Peyer's patch (tissue), 4 donors: Measurements from ENCODE around the gene ATN1. TPM values are rescaled to one million over a fixed set of nuclear protein-coding genes. Genes with fewer than 3 reads are reported as not detected.

Source experiments
- DNase-seq, 3 donors: peaks; one replicate each; pipeline ENCODE4 v3.0.0-alpha.2; 2017 to 2019
- H3K27ac ChIP-seq, 4 donors: fragments of 200-600 bp; sonication (generic); one replicate each; pipeline ENCODE4 v1.5.1; 2016 to 2019
- H3K27me3 ChIP-seq, 2 donors: fragments of 200-600 bp; sonication (generic); one replicate each; pipeline ENCODE4 v1.5.1; 2019
- H3K36me3 ChIP-seq, 3 donors: fragments of 200-600 bp; sonication (generic); one replicate each; pipeline ENCODE4 v1.5.1; 2016 to 2019
- H3K4me1 ChIP-seq, 4 donors: fragments of 200-600 bp; sonication (generic); one replicate each; pipeline ENCODE4 v1.5.1; 2016 to 2019
- H3K4me3 ChIP-seq, 4 donors: fragments of 200-600 bp; sonication (generic); 1 replicate in 3 of 4; 2 replicates in 1 of 4; pipeline ENCODE4 v1.5.1; 2016 to 2019; ENCODE audit warnings: mild to moderate bottlenecking in 1 of 4
- H3K9me3 ChIP-seq, 4 donors: fragments of 200-600 bp; sonication (generic); one replicate each; pipeline ENCODE4 v1.5.1; 2016 to 2019; ENCODE audit warnings: mild to moderate bottlenecking in 1 of 4
- POLR2A ChIP-seq, 2 donors: fragments of 450-650 bp; IDR thresholded peaks; one replicate each; pipeline ENCODE4 v1.5.1; 2017; ENCODE audit warnings: antibody characterized with exemption in 2 of 2, mild to moderate bottlenecking in 2 of 2, moderate library complexity in 2 of 2
- total RNA-seq, 4 donors: library from RNA; depleted of rRNA; stranded (reverse); fragments of >200 nt; gene quantifications; one replicate each; pipeline ENCODE4 v1.1.0, GENCODE V29; 2016
- TF ChIP-seq, protein P1 (sequence below), 6 experiments: fragments of 450-650 bp in 4 of 6; fragments of 200-600 bp in 2 of 6; sonication (generic) in 1 of 6; IDR thresholded peaks; one replicate each; pipeline ENCODE4 v1.5.1; 2017 to 2019; ENCODE audit warnings: antibody characterized with exemption in 6 of 6, mild to moderate bottlenecking in 3 of 6, moderate library complexity in 1 of 6

ATN1 gene
- total RNA-seq, 4 donors from 2014 or later = 77.6 to 337 (median 125) TPM

DNA sequence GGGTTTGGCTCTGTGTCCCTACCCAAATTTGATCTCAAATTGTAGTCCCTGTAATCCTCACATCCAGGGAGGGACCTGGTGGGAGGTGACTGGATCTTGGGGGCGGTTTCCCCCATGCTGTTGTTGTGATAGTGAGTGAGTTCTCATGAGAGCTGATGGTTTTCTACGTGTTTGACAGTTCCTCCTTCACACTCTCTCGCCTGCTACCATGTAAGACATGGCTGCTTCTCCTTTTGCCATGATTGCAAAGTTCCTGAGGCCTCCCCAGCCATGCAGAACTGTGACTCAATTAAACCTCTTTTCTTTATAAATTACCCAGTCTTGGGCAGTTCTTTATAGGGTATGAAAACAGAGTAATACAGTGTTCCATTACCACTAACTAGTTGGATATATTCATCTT, 33.4 kb upstream of the ATN1 start:
- no peak for DNase-seq
- H3K4me3 ChIP-seq = no peak overlapping the region
- no peaks in the 10 kb centered on the region for H3K27me3 ChIP-seq
- no peaks in the 10 kb centered on the region for H3K9me3 ChIP-seq
- H3K4me1 ChIP-seq = peaks cover 0 to 3% (median 0%) of the 10 kb centered on the region in 4 donors
- H3K27ac ChIP-seq = no peak overlapping the region
- no peaks in the 10 kb centered on the region for H3K36me3 ChIP-seq
- TF ChIP-seq, protein P1, sequence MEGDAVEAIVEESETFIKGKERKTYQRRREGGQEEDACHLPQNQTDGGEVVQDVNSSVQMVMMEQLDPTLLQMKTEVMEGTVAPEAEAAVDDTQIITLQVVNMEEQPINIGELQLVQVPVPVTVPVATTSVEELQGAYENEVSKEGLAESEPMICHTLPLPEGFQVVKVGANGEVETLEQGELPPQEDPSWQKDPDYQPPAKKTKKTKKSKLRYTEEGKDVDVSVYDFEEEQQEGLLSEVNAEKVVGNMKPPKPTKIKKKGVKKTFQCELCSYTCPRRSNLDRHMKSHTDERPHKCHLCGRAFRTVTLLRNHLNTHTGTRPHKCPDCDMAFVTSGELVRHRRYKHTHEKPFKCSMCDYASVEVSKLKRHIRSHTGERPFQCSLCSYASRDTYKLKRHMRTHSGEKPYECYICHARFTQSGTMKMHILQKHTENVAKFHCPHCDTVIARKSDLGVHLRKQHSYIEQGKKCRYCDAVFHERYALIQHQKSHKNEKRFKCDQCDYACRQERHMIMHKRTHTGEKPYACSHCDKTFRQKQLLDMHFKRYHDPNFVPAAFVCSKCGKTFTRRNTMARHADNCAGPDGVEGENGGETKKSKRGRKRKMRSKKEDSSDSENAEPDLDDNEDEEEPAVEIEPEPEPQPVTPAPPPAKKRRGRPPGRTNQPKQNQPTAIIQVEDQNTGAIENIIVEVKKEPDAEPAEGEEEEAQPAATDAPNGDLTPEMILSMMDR (IDR thresholded peaks at IDR 0.05) = no peak
- no peak for TF ChIP-seq POLR2A (IDR thresholded peaks at IDR 0.05)

DNA sequence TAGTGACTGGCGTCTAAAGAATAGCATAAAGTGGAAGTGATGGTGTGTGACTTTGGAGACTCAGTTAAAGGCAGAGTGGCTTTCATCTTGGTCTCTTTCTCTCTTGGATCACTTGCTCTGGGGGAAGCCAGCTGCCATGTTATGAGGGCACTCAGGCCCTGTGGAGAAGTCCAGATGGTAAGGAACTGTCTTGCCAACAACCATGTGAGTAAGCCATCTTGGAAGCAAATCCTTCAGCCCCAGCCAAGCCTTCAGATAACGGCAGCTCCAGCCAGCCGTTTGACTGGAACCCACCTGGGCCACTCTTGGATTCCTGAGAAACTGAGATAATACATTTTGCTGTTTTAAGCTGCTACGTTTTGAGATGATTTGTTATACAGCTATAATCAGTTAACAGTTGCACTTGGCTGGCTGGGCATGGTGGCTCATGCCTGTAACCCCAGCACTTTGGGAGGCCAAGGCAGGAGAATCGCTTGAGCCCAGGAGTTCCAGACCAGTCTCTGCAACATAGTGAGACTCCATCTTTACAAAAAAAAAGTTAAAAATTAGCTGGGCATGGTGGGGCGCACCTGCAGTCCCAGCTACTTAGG, 30.8 kb upstream of the ATN1 start:
- H3K27ac ChIP-seq = no peak overlapping the region
- no peak overlapping the region for H3K4me3 ChIP-seq
- H3K36me3 ChIP-seq = no peaks in the 10 kb centered on the region
- peaks cover 0 to 12% (median 4%) of the 10 kb centered on the region in 4 donors for H3K4me1 ChIP-seq
- TF ChIP-seq, protein P1 (IDR thresholded peaks at IDR 0.05) = no peak
- TF ChIP-seq POLR2A (IDR thresholded peaks at IDR 0.05) = no peak
- no peaks in the 10 kb centered on the region for H3K9me3 ChIP-seq
- H3K27me3 ChIP-seq = no peaks in the 10 kb centered on the region
- no peak for DNase-seq

DNA sequence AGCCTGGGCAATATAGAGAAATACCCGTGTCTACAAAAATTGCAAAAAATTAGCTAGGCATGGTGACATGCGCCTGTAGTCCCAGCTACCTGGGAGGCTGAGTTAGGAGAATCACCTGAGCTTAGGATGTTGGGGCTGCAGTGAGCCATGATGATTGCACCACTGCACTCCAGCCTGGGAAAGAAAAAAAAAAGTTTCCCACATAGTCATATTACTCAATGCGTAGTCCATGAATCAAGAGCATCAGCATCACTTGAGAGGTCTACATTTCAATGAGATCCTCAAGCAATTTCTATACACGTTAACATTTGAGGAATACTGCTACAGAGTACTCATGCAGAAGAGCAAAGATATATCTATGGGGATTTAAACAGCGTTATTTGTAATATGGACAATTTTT, 28.3 kb upstream of the ATN1 start:
- no peak for DNase-seq
- Histone ChIP-seq H3K27me3 (no peaks in the 10 kb centered on the region), H3K4me1 (peaks cover 0 to 12% (median 5%) of the 10 kb centered on the region in 4 donors), H3K27ac (no peak overlapping the region), H3K36me3 (no peaks in the 10 kb centered on the region), H3K4me3 (no peak overlapping the region), H3K9me3 (no peaks in the 10 kb centered on the region)
- TF ChIP-seq, protein P1 (IDR thresholded peaks at IDR 0.05) = no peak
- no peak for TF ChIP-seq POLR2A (IDR thresholded peaks at IDR 0.05)

DNA sequence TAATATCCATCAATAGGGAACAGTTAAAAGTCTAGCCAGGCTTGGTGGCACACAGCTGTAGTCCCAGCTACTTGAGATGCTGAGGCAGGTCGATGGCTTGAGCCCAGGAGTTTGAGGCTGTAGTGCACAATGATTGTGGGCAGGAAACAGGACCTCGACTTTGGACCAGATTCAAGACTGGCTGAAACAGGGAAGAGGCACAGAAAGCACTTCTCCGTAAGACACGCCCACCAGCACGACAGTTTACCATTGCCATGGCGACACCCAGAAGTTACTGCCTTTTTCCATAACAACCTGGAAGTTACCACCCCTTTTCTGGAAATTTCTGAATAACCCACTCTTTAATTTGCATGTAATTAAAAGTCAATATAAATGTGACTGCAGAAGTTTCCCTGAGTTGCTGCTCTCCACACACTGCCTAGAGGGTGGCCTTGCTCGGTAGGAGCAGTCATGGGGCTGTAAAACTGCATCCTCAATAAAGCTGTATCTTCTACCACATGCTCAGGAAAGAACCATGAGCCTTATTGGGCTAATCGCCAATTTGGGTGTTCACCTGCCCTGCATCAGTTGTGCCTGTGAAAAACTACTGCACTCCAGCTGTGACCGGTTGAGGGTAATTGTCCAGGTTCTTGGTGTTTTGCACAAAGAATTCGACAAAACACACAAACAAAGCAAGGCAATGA, 27.8 kb upstream of the ATN1 start:
- peak; percentile 34 to 83 (median 70) for DNase-seq
- no peaks in the 10 kb centered on the region for H3K9me3 ChIP-seq
- H3K36me3 ChIP-seq = no peaks in the 10 kb centered on the region
- H3K27me3 ChIP-seq = no peaks in the 10 kb centered on the region
- TF ChIP-seq, protein P1 (IDR thresholded peaks at IDR 0.05) = no peak
- TF ChIP-seq POLR2A (IDR thresholded peaks at IDR 0.05) = no peak
- H3K4me3 ChIP-seq = no peak overlapping the region
- peak overlapping the region in 1 of 4 donors; percentile 55 for H3K27ac ChIP-seq
- peaks cover 0 to 12% (median 6%) of the 10 kb centered on the region in 4 donors for H3K4me1 ChIP-seq

DNA sequence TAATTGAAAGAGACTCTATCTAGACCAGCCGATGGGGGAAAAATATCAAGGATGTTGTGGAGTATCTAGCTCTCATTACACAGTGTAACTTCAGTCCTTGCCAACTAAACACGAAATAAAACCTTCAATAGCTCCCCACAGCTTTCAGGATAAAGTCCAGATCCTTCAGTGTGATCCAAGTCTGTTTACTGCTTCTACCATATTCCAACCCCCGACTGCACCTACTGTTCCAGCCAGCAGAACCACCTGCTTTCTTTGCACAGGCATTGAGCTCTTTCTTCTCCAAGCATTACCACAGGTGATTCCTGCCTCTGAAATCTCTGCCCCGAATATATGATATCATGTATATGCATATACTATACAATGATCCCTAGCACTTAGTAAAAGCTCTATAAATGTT, 25.3 kb upstream of the ATN1 start:
- Histone ChIP-seq H3K4me1 (peaks cover 0 to 19% (median 9%) of the 10 kb centered on the region in 4 donors), H3K36me3 (no peaks in the 10 kb centered on the region), H3K9me3 (no peaks in the 10 kb centered on the region), H3K4me3 (no peak overlapping the region), H3K27me3 (no peaks in the 10 kb centered on the region), H3K27ac (peak overlapping the region in 1 of 4 donors; percentile 48)
- no peak for DNase-seq
- TF ChIP-seq, protein P1 (IDR thresholded peaks at IDR 0.05) = no peak
